ENCODE data around the gene UCHL1. TPM values are rescaled to one million over a fixed set of nuclear protein-coding genes. Genes with fewer than 3 reads are reported as not detected.
"Not testable (repeated sequence)": the region's sequence is repeated elsewhere in the genome, so short reads cannot be mapped to it uniquely, and the experiment has no call there.

Gene UCHL1
- total RNA-seq, 1 donor from 2014 or later, result 1,154 TPM

GRCh38 chr4:41232856-41233255 is 23.9 kb upstream of the UCHL1 start:
- DNase-seq (ENCODE audit: low spot score in 2 of 2) (no peak), FAIRE-seq (no peak)

- FAIRE-seq, result no peak
- no peak for DNase-seq (ENCODE audit: low spot score in 2 of 2)
Measured at GRCh38 chr4:41236032-41236431, 20.7 kb upstream of the UCHL1 start.

- no peak for DNase-seq (ENCODE audit: low spot score in 2 of 2)
Measured at GRCh38 chr4:41236508-41236907, 20.2 kb upstream of the UCHL1 start.

GRCh38 chr4:41241919-41242318 is 14.8 kb upstream of the UCHL1 start:
- no peak for DNase-seq (ENCODE audit: low spot score in 2 of 2)
- no peak for FAIRE-seq

More at GRCh38 chr4:41236508-41236907, 20.2 kb upstream of the UCHL1 start:
- peak; percentile 54 for FAIRE-seq

- FAIRE-seq (no peak), DNase-seq (ENCODE audit: low spot score in 2 of 2) (no peak)
Measured at GRCh38 chr4:41245983-41246382, 10.7 kb upstream of the UCHL1 start.

- FAIRE-seq, result no peak
- no peak for DNase-seq (ENCODE audit: low spot score in 2 of 2)
Measured at GRCh38 chr4:41256131-41256739, 493 bp upstream of the UCHL1 start.

GRCh38 chr4:41257257-41257901 is 651 bp downstream of the UCHL1 start:
- FAIRE-seq, result no peak
- peak; percentile 51 to 62 for DNase-seq (ENCODE audit: low spot score in 2 of 2)

- no peak for FAIRE-seq
- no peak for DNase-seq (ENCODE audit: low spot score in 2 of 2)
Measured at GRCh38 chr4:41257906-41258305, 1.2 kb downstream of the UCHL1 start.

GRCh38 chr4:41258783-41259182 is 2.1 kb downstream of the UCHL1 start:
- DNase-seq (ENCODE audit: low spot score in 2 of 2) (peak; percentile 53 to 58), FAIRE-seq (peak; percentile 68)

- no peak for DNase-seq (ENCODE audit: low spot score in 2 of 2)
- FAIRE-seq, result no peak
Measured at GRCh38 chr4:41260116-41260733, 3.5 kb downstream of the UCHL1 start.

- no peak for DNase-seq (ENCODE audit: low spot score in 2 of 2)
- no peak for FAIRE-seq
Measured at GRCh38 chr4:41262198-41262597, 5.5 kb downstream of the UCHL1 start.

GRCh38 chr4:41264212-41264611 is 7.5 kb downstream of the UCHL1 start:
- no peak for DNase-seq (ENCODE audit: low spot score in 2 of 2)
- no peak for FAIRE-seq

- DNase-seq (ENCODE audit: low spot score in 2 of 2) (no peak), FAIRE-seq (no peak)
Measured at GRCh38 chr4:41267997-41268396, 11.3 kb downstream of the UCHL1 start.

- no peak for DNase-seq (ENCODE audit: low spot score in 2 of 2)
- no peak for FAIRE-seq
Measured at GRCh38 chr4:41268721-41269517, 12.2 kb downstream of the UCHL1 start.

GRCh38 chr4:41269682-41270081 is 13.0 kb downstream of the UCHL1 start:
- FAIRE-seq, result no peak
- no peak for DNase-seq (ENCODE audit: low spot score in 2 of 2)

- not testable (repeated sequence) for FAIRE-seq; DNase-seq (ENCODE audit: low spot score in 2 of 2)
Measured at GRCh38 chr4:41275931-41276330, 19.2 kb downstream of the UCHL1 start.

GRCh38 chr4:41280010-41280409 is 23.3 kb downstream of the UCHL1 start:
- FAIRE-seq, result no peak
- DNase-seq (ENCODE audit: low spot score in 2 of 2), result no peak

GRCh38 chr4:41281038-41281634 is 24.4 kb downstream of the UCHL1 start:
- FAIRE-seq (peak; percentile 73), DNase-seq (ENCODE audit: low spot score in 2 of 2) (peak; percentile 65 to 76)

GRCh38 chr4:41282366-41282765 is 25.6 kb downstream of the UCHL1 start:
- no peak for FAIRE-seq
- DNase-seq (ENCODE audit: low spot score in 2 of 2), result no peak

GRCh38 chr4:41285202-41285863 is 28.6 kb downstream of the UCHL1 start:
- DNase-seq (ENCODE audit: low spot score in 2 of 2) (no peak), FAIRE-seq (no peak)
